Measurements from ENCODE around the gene ATP2A3. TPM values are rescaled to one million over a fixed set of nuclear protein-coding genes. Genes with fewer than 3 reads are reported as not detected.

ATP2A3 gene
- total RNA-seq, 2 donors from 2014 or later = 125 to 234 TPM

DNA sequence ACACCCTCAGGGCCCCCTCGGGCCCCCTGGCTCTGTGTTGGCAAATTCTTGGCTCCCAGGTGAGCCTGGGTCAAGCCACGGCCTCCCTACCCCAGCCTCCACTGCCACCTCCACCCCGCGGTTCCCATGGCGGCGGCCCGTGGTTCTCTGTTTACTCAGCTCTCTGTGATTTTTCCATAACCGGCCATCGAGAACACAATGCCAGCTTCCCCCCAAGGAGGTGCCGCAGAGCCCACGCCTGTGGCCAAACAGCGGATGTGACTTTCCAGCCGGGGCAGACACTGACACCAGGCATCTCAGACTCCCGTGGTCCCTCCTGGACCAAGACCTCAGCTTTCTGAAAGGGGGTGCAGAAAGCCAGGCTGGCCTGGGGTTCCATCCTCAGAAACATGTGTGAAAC is 21.6 kb upstream of the ATP2A3 start:
- Mint-ChIP-seq H3K4me1 (ENCODE audit: low read depth in 2 of 2) (peaks cover 0 to 3% of the 10 kb centered on the region in 2 donors), H3K4me3 (no peak overlapping the region), H3K9me3 (no peaks in the 10 kb centered on the region), H3K27ac (no peak overlapping the region), H3K36me3 (no peaks in the 10 kb centered on the region), H3K27me3 (peaks cover 0 to under 1% of the 10 kb centered on the region in 2 donors)
- DNase-seq (ENCODE audit: low spot score) (no peak), ATAC-seq (no peak)

DNA sequence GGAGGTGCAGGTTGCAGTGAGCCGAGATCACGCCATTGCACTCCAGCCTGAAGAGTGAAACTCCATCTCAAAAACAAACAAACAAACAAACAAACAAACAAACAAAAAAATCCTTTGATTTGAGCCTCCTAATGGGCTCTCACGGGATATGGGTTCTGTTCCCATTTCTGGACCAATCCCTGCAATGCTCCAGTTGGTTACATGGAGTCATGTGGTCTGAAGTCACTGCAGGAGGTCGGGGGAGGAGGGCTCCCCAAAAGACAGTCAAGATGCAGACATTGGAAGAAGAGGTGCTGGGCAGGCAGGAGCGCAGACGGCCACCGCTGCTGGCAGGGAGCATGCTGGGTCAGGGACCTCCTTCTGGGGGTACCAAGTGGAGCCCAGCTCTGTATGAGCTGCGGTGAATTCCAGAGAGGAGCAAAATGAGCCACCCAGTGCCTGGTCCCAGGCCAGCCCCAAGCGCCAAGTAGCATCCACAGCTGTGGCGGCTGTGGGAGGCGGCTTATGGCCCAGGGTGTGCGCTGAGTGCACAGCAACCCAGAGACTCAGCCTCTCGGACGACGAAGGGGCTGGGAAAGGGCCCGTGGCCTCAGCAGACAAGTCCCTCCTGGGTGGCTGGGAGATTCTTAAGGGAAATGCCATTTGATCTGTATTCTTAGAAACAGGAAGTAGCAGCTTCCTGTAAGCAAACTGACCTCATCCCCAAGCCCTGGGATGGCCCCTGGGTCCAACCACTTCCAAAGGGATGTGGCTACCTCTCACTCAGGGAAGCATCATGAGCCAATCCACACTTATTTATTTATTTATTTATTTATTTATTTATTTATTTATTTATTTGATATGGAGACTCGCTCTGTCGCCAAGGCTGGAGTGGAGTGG is 19.6 kb upstream of the ATP2A3 start:
- Mint-ChIP-seq H3K36me3 (no peaks in the 10 kb centered on the region), H3K4me1 (ENCODE audit: low read depth in 2 of 2) (peaks cover 0 to 4% of the 10 kb centered on the region in 2 donors), H3K27ac (no peak overlapping the region), H3K27me3 (no peaks in the 10 kb centered on the region), H3K9me3 (no peaks in the 10 kb centered on the region), H3K4me3 (no peak overlapping the region)
- peak in 1 of 2 donors; percentile 17 for ATAC-seq
- no peak for DNase-seq (ENCODE audit: low spot score)

- peak in 1 of 2 donors; percentile 15 for ATAC-seq
- H3K36me3 Mint-ChIP-seq = no peaks in the 10 kb centered on the region
- peaks cover 0 to 6% of the 10 kb centered on the region in 2 donors for H3K4me1 Mint-ChIP-seq (ENCODE audit: low read depth in 2 of 2)
- H3K27ac Mint-ChIP-seq = no peak overlapping the region
- no peak overlapping the region for H3K4me3 Mint-ChIP-seq
- DNase-seq (ENCODE audit: low spot score) = no peak
- H3K27me3 Mint-ChIP-seq = no peaks in the 10 kb centered on the region
- no peaks in the 10 kb centered on the region for H3K9me3 Mint-ChIP-seq
Observed at GRCh38 chr17:3982541-3983017, 18.3 kb upstream of the ATP2A3 start.

DNA sequence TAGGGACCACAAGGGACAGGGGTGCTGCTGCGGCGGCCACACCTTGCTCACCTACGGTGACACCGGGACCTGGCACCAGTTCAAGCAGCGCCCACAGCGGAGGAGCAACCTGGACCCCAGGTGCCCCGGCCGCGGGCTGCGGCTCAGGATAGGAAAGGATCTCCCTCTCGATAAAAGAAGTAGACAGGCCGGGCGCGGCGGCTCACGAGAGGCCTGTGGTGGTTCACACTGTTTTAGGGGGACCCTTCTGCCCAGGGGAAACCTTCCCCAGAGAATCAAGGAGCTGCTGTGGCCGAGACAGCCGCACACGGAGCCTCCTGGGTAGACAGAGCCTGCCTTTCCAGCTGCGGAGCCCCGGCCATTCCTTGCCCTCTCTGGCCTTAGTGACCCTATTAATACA is 17.9 kb upstream of the ATP2A3 start:
- H3K4me1 Mint-ChIP-seq (ENCODE audit: low read depth in 2 of 2) = peaks cover 0 to 6% of the 10 kb centered on the region in 2 donors
- no peak overlapping the region for H3K4me3 Mint-ChIP-seq
- no peak overlapping the region for H3K27ac Mint-ChIP-seq
- no peaks in the 10 kb centered on the region for H3K9me3 Mint-ChIP-seq
- H3K36me3 Mint-ChIP-seq = no peaks in the 10 kb centered on the region
- ATAC-seq (peak in 1 of 2 donors; percentile 11), DNase-seq (ENCODE audit: low spot score) (no peak)
- H3K27me3 Mint-ChIP-seq = no peaks in the 10 kb centered on the region

DNA sequence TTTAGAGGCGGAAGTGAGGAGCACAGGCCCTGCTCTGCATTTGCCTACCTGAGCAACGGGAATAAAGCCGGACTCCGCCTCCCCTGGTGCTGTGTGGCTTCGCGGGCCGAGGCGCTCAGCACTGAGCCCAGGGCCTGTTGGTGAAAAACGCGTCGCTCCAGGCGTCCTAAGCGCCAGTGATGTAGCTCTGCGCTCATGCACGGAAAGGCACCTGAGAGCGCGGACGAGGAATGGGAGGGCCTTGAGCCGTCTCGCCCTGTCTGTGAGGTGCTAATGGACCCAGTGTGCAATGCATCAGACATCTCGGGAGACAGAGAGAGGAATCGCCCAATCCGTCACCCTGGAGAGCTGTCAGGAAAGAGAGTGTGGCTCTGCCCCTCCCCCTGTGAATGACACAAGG is 17.2 kb upstream of the ATP2A3 start:
- peaks cover 0 to 6% of the 10 kb centered on the region in 2 donors for H3K4me1 Mint-ChIP-seq (ENCODE audit: low read depth in 2 of 2)
- ATAC-seq (no peak), DNase-seq (ENCODE audit: low spot score) (no peak)
- H3K36me3 Mint-ChIP-seq = no peaks in the 10 kb centered on the region
- H3K27ac Mint-ChIP-seq = no peak overlapping the region
- H3K4me3 Mint-ChIP-seq = no peak overlapping the region
- H3K27me3 Mint-ChIP-seq = no peaks in the 10 kb centered on the region
- H3K9me3 Mint-ChIP-seq = no peaks in the 10 kb centered on the region

GRCh38 chr17:3980381-3981014 is 16.3 kb upstream of the ATP2A3 start:
- H3K4me1 Mint-ChIP-seq (ENCODE audit: low read depth in 2 of 2) = peaks cover 0 to 4% of the 10 kb centered on the region in 2 donors
- no peak overlapping the region for H3K27ac Mint-ChIP-seq
- H3K9me3 Mint-ChIP-seq = no peaks in the 10 kb centered on the region
- H3K36me3 Mint-ChIP-seq = no peaks in the 10 kb centered on the region
- DNase-seq (ENCODE audit: low spot score) (no peak), ATAC-seq (no peak)
- no peaks in the 10 kb centered on the region for H3K27me3 Mint-ChIP-seq
- H3K4me3 Mint-ChIP-seq = no peak overlapping the region

- Mint-ChIP-seq H3K4me3 (no peak overlapping the region), H3K36me3 (peaks cover 6% of the 10 kb centered on the region), H3K27me3 (peaks cover 0 to 3% of the 10 kb centered on the region in 2 donors), H3K9me3 (peaks cover 5% of the 10 kb centered on the region), H3K4me1 (ENCODE audit: low read depth in 2 of 2) (peaks cover 7 to 9% of the 10 kb centered on the region in 2 donors), H3K27ac (peak overlapping the region in 1 of 2 donors; percentile 28)
- no peak for DNase-seq (ENCODE audit: low spot score)
- ATAC-seq = no peak
Observed at GRCh38 chr17:3979290-3979611, 15.0 kb upstream of the ATP2A3 start.

DNA sequence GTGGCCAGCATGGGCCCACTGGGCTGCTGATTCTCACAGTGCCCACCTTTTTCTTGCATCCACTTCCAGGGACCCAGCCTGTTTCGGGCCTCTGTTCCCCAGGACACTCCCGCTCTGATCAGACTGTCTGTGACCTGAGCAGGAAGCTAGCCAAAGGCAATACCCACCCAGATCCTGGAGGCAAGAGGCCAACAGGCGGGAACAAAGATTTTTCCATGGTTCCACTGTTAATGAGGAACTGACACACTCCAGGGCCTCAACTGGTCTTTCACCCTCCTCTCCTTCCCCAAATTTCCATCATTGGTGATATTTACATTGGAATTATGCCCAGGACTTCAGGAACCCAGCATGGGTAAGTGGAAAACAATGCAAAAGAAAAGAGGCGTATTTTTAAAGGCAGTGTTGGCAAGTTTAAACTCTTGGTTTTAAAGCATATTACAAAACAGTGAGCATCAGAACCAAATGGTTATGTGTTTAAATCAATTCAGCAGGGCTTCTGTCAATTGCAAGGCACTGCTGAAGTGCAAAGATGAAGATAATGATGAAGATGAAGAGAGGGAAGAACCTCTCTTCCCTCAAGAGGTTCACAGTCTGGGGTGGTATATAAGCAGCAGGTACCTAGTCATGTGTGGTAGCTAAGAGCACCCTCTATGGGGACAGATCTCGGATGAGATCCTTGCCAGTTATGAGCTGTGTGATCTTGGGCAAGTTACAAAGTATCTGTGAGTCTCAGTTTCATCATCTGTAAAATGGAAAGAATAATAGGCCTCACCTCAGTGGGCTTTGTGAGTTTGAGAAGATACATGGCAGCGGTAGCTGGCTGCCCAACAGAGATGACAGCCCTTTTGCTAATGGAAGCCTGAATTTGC is 14.4 kb upstream of the ATP2A3 start:
- Mint-ChIP-seq H3K27ac (peak overlapping the region in 1 of 2 donors; percentile 28), H3K9me3 (peaks cover 5% of the 10 kb centered on the region), H3K4me3 (no peak overlapping the region), H3K4me1 (ENCODE audit: low read depth in 2 of 2) (peaks cover 7 to 11% of the 10 kb centered on the region in 2 donors), H3K36me3 (peaks cover 6% of the 10 kb centered on the region), H3K27me3 (peaks cover 0 to 3% of the 10 kb centered on the region in 2 donors)
- no peak for DNase-seq (ENCODE audit: low spot score)
- no peak for ATAC-seq

- no peak for DNase-seq (ENCODE audit: low spot score)
Observed at GRCh38 chr17:3977387-3977786, 13.2 kb upstream of the ATP2A3 start.

GRCh38 chr17:3976675-3977171 is 12.5 kb upstream of the ATP2A3 start:
- H3K9me3 Mint-ChIP-seq = peaks cover 5% of the 10 kb centered on the region

More at GRCh38 chr17:3977387-3977786, 13.2 kb upstream of the ATP2A3 start:
- ATAC-seq = no peak
- peaks cover 5% of the 10 kb centered on the region for H3K9me3 Mint-ChIP-seq
- peaks cover 6% of the 10 kb centered on the region for H3K36me3 Mint-ChIP-seq
- no peak overlapping the region for H3K27ac Mint-ChIP-seq
- H3K4me1 Mint-ChIP-seq (ENCODE audit: low read depth in 2 of 2) = peaks cover 13 to 17% of the 10 kb centered on the region in 2 donors
- no peak overlapping the region for H3K4me3 Mint-ChIP-seq
- peaks cover 0 to 3% of the 10 kb centered on the region in 2 donors for H3K27me3 Mint-ChIP-seq

GRCh38 chr17:3974980-3975379 is 10.7 kb upstream of the ATP2A3 start:
- DNase-seq (ENCODE audit: low spot score) = no peak
- H3K4me1 Mint-ChIP-seq (ENCODE audit: low read depth in 2 of 2) = peaks cover 21 to 22% of the 10 kb centered on the region in 2 donors

More at GRCh38 chr17:3976675-3977171, 12.5 kb upstream of the ATP2A3 start:
- H3K4me1 Mint-ChIP-seq (ENCODE audit: low read depth in 2 of 2) = peaks cover 20 to 22% of the 10 kb centered on the region in 2 donors
- no peak overlapping the region for H3K4me3 Mint-ChIP-seq
- ATAC-seq (no peak), DNase-seq (ENCODE audit: low spot score) (no peak)
- no peak overlapping the region for H3K27ac Mint-ChIP-seq
- peaks cover 0 to 3% of the 10 kb centered on the region in 2 donors for H3K27me3 Mint-ChIP-seq
- H3K36me3 Mint-ChIP-seq = peaks cover 6% of the 10 kb centered on the region

DNA sequence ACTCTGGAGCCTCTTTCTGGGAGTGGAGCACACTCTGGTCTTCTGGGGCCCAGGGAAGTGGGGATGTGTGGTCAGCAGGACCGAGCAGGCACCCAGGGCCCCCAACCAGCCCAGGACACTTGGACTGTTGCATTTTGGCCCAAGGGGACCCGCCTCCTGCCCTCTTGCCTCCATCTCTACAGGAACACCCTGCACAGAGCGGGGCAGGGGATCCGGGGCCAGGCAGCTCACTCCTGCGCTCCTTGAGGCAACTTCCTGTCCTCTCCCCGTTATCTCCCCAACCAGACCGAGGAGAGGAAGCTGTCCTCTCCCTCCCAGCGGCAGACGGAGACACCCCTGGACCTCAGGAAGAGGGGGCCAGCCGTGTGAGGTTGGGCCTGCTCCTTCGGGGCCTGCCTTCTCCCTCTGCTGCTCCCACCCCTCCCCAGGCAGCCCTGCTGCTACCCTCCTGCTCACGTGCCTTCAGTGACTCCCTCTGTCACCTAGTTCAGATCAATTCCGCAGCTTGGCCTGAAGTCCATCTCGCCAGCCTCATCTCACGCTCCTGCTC is 10.0 kb upstream of the ATP2A3 start:
- H3K27ac Mint-ChIP-seq = no peak overlapping the region
- peaks cover 6% of the 10 kb centered on the region for H3K36me3 Mint-ChIP-seq
- DNase-seq (ENCODE audit: low spot score) = no peak

More at GRCh38 chr17:3974980-3975379, 10.7 kb upstream of the ATP2A3 start:
- Mint-ChIP-seq H3K9me3 (peaks cover 5% of the 10 kb centered on the region), H3K27me3 (peaks cover 0 to 3% of the 10 kb centered on the region in 2 donors), H3K4me3 (no peak overlapping the region), H3K36me3 (peaks cover 6% of the 10 kb centered on the region), H3K27ac (no peak overlapping the region)
- no peak for ATAC-seq

More for the DNA sequence above, 10.0 kb upstream of the ATP2A3 start:
- Mint-ChIP-seq H3K27me3 (peaks cover 0 to 3% of the 10 kb centered on the region in 2 donors), H3K9me3 (peaks cover 5% of the 10 kb centered on the region), H3K4me1 (ENCODE audit: low read depth in 2 of 2) (peaks cover 21 to 22% of the 10 kb centered on the region in 2 donors), H3K4me3 (peak overlapping the region; percentile 9)
- ATAC-seq = peak; percentile 5 to 39
